H9 (cell line): ENCODE measurements around the gene CD244. TPM values are rescaled to one million over a fixed set of nuclear protein-coding genes. Genes with fewer than 3 reads are reported as not detected.
A peak's percentile ranks its signal among the peaks of the same experiment; 100 is the strongest.

Source experiments
- DNase-seq: peaks from one replicate; pipeline ENCODE4 v3.0.0-alpha.2; 2017
- H2AFZ ChIP-seq: one replicate; pipeline ENCODE4 v1.6.1; 2013; ENCODE audit warnings: mild to moderate bottlenecking, low read length, control low read depth, moderate library complexity
- H2AK5ac ChIP-seq: 2 replicates; pipeline ENCODE4 v1.6.1; 2013; ENCODE audit warnings: low read length, control low read depth, mixed read lengths; ENCODE audit not compliant: insufficient read length
- H2BK120ac ChIP-seq: one replicate; pipeline ENCODE4 v1.6.1; 2013; ENCODE audit warnings: low read depth, mild to moderate bottlenecking, low read length, control low read depth, inconsistent platforms; ENCODE audit not compliant: poor library complexity, severe bottlenecking
- H2BK12ac ChIP-seq: 2 replicates; pipeline ENCODE4 v1.6.1; 2013; ENCODE audit warnings: low read length, control low read depth, mixed read lengths, low read depth; ENCODE audit not compliant: insufficient read length
- H2BK15ac ChIP-seq: 2 replicates; pipeline ENCODE4 v1.6.1; 2013; ENCODE audit warnings: low read depth, low read length, control low read depth
- H2BK20ac ChIP-seq: one replicate; pipeline ENCODE4 v1.6.1; 2013; ENCODE audit warnings: low read depth, mild to moderate bottlenecking, low read length, control low read depth, inconsistent platforms; ENCODE audit not compliant: poor library complexity, severe bottlenecking
- H2BK5ac ChIP-seq: 2 replicates; pipeline ENCODE4 v1.6.1; 2013; ENCODE audit warnings: low read length, control low read depth, mixed read lengths; ENCODE audit not compliant: insufficient read length
- H3K14ac ChIP-seq: 2 replicates; pipeline ENCODE4 v1.6.1; 2013; ENCODE audit warnings: low read length, control low read depth; ENCODE audit not compliant: insufficient read depth
- H3K18ac ChIP-seq: 2 replicates; pipeline ENCODE4 v1.6.1; 2013; ENCODE audit warnings: low read depth, mild to moderate bottlenecking, mixed read lengths, low read length, control low read depth; ENCODE audit not compliant: insufficient read length
- H3K23ac ChIP-seq: 2 replicates; pipeline ENCODE4 v1.6.1; 2013; ENCODE audit warnings: low read length, control low read depth, mixed read lengths, low read depth; ENCODE audit not compliant: insufficient read length
- H3K23me2 ChIP-seq: 2 replicates; pipeline ENCODE4 v1.6.1; 2013; ENCODE audit warnings: low read depth, mild to moderate bottlenecking, mixed read lengths, low read length, control low read depth; ENCODE audit not compliant: insufficient read length, poor library complexity, severe bottlenecking
- H3K27ac ChIP-seq: 2 replicates; pipeline ENCODE4 v1.5.1; 2013; ENCODE audit warnings: low read length, control low read depth, mixed read lengths, low read depth; ENCODE audit not compliant: insufficient read length
- H3K27me3 ChIP-seq: 2 replicates; pipeline ENCODE4 v1.6.1; 2013; ENCODE audit warnings: low read length, control low read depth, inconsistent platforms; ENCODE audit not compliant: insufficient read depth
- H3K4ac ChIP-seq: 2 replicates; pipeline ENCODE4 v1.6.1; 2013; ENCODE audit warnings: low read depth, mild to moderate bottlenecking, control low read depth, inconsistent platforms, low read length, moderate library complexity
- H3K4me1 ChIP-seq: 2 replicates; pipeline ENCODE4 v1.6.1; 2013; ENCODE audit warnings: low read length, control low read depth, inconsistent platforms; ENCODE audit not compliant: insufficient read depth
- H3K4me2 ChIP-seq: 2 replicates; pipeline ENCODE4 v1.6.1; 2013; ENCODE audit warnings: low read length, control low read depth, mixed read lengths; ENCODE audit not compliant: insufficient read length, insufficient read depth
- H3K56ac ChIP-seq: 2 replicates; pipeline ENCODE4 v1.6.1; 2013; ENCODE audit warnings: low read depth, mild to moderate bottlenecking, mixed read lengths, low read length, control low read depth; ENCODE audit not compliant: insufficient read length
- H3K79me1 ChIP-seq: 2 replicates; pipeline ENCODE4 v1.6.1; 2013; ENCODE audit warnings: low read depth, mild to moderate bottlenecking, moderate library complexity, low read length, control low read depth, inconsistent platforms; ENCODE audit not compliant: insufficient read depth, poor library complexity, severe bottlenecking
- H3K79me2 ChIP-seq: 2 replicates; pipeline ENCODE4 v1.6.1; 2013; ENCODE audit warnings: low read length, control low read depth, inconsistent platforms; ENCODE audit not compliant: insufficient read depth
- H3K9ac ChIP-seq: 2 replicates; pipeline ENCODE4 v1.6.1; 2013; ENCODE audit warnings: low read length, control low read depth, mixed read lengths; ENCODE audit not compliant: insufficient read length; ENCODE audit errors: extremely low read depth
- H3K9me3 ChIP-seq: one replicate; pipeline ENCODE4 v1.6.1; 2013; ENCODE audit warnings: low read depth, low read length, inconsistent platforms; ENCODE audit not compliant: control insufficient read depth
- H3T11ph ChIP-seq: one replicate; pipeline ENCODE4 v1.6.1; 2013; ENCODE audit warnings: mild to moderate bottlenecking, low read length, control low read depth, inconsistent platforms
- H4K20me1 ChIP-seq: one replicate; pipeline ENCODE4 v1.6.1; 2013; ENCODE audit not compliant: control insufficient read depth, insufficient read length, insufficient read depth
- H4K5ac ChIP-seq: 2 replicates; pipeline ENCODE4 v1.6.1; 2013; ENCODE audit warnings: low read depth, mild to moderate bottlenecking, mixed read lengths, low read length, control low read depth; ENCODE audit not compliant: insufficient read length
- H4K8ac ChIP-seq: replicated peaks from 2 replicates; pipeline ENCODE4 v1.6.1; 2013; ENCODE audit warnings: low read length, control low read depth, mixed read lengths, low read depth; ENCODE audit not compliant: insufficient read length
- H4K91ac ChIP-seq: 2 replicates; pipeline ENCODE4 v1.6.1; 2013; ENCODE audit warnings: low read depth, mild to moderate bottlenecking, moderate library complexity, mixed read lengths, low read length, control low read depth; ENCODE audit not compliant: insufficient read length
- H3K27ac Mint-ChIP-seq, 3 experiments: 2 replicates in 2 of 3; 3 replicates in 1 of 3; pipeline ENCODE4 v1.8.0; 2020 to 2021; ENCODE audit warnings: mixed read lengths in 3 of 3, mild to moderate bottlenecking in 1 of 3, moderate library complexity in 1 of 3
- H3K27me3 Mint-ChIP-seq: 2 replicates; pipeline ENCODE4 v1.8.0; 2021; ENCODE audit warnings: low read depth, mild to moderate bottlenecking, moderate library complexity, mixed read lengths
- H3K36me3 Mint-ChIP-seq, 3 experiments: 2 replicates in 2 of 3; 3 replicates in 1 of 3; pipeline ENCODE4 v1.8.0; 2020 to 2021; ENCODE audit warnings: low read depth in 3 of 3, mixed read lengths in 3 of 3; ENCODE audit not compliant: insufficient read depth in 1 of 3
- H3K4me1 Mint-ChIP-seq, 2 experiments: 2 replicates each; pipeline ENCODE4 v1.8.0; 2020; ENCODE audit warnings: mixed read lengths in 2 of 2
- H3K4me3 Mint-ChIP-seq, 2 experiments: 2 replicates in 1 of 2; 3 replicates in 1 of 2; pipeline ENCODE4 v1.8.0; 2020 to 2021; ENCODE audit warnings: mild to moderate bottlenecking in 2 of 2, mixed read lengths in 2 of 2, moderate library complexity in 1 of 2
- H3K9me3 Mint-ChIP-seq, 2 experiments: 2 replicates in 1 of 2; 3 replicates in 1 of 2; pipeline ENCODE4 v1.8.0; 2020; ENCODE audit warnings: mild to moderate bottlenecking in 2 of 2, mixed read lengths in 2 of 2, moderate library complexity in 1 of 2
- WGBS: extraction: QIAGEN DNeasy Blood & Tissue Kit; methylation state at CpG from one replicate; pipeline ENCODE4 v1.1.7; 2013; ENCODE audit warnings: missing lambda C conversion rate, low lambda C conversion rate, mixed read lengths; ENCODE audit not compliant: insufficient read length; ENCODE audit errors: extremely low coverage; 5-methylcytosine and 5-hydroxymethylcytosine counted together
- long read RNA-seq: library from polyadenylated mRNA; unstranded; transcript quantifications from one replicate; pipeline ENCODE4 v2.0.0, GENCODE V29; 2020
- total RNA-seq: library from RNA; stranded (reverse); gene quantifications from 2 replicates; pipeline ENCODE4 v1.2.1, GENCODE V29; 2021
- TF ChIP-seq, protein P1 (sequence below): fragments of 200-600 bp; sonication (generic); conservative IDR thresholded peaks from 3 replicates; pipeline ENCODE4 v1.8.0; 2021; ENCODE audit warnings: antibody characterized with exemption, mild to moderate bottlenecking

The CD244 gene
- total RNA-seq = not detected in 2 replicates
- long read RNA-seq = 0 reads

- no peaks in the 10 kb centered on the region for H4K20me1 ChIP-seq
- Mint-ChIP-seq H3K36me3 (no peaks in the 10 kb centered on the region), H3K4me3 (no peak within 1 kb of the TSS), H3K4me1 (0 out of 4 replicates have a peak, but pooled peaks cover 0 to 3% of the 10 kb centered on the region in 2 experiments), H3K27me3 (peaks cover 1% of the 10 kb centered on the region; the same call in 1 of the 2 replicates), H3K27ac (no peak within 1 kb of the TSS), H3K9me3 (no peaks in the 10 kb centered on the region)
- H3K9ac ChIP-seq = no peak within 1 kb of the TSS
- no peaks in the 10 kb centered on the region for H3K9me3 ChIP-seq
- H4K5ac ChIP-seq = no peak within 1 kb of the TSS
- H2BK15ac ChIP-seq = no peak within 1 kb of the TSS
- no peak within 1 kb of the TSS for H3T11ph ChIP-seq
- no peak within 1 kb of the TSS for H2BK120ac ChIP-seq
- H3K18ac ChIP-seq = no peak within 1 kb of the TSS
- H2AFZ ChIP-seq = no peak within 1 kb of the TSS
- no peak within 1 kb of the TSS for H4K91ac ChIP-seq
- H3K4me1 ChIP-seq = no peaks in the 10 kb centered on the region
- TF ChIP-seq, protein P1, sequence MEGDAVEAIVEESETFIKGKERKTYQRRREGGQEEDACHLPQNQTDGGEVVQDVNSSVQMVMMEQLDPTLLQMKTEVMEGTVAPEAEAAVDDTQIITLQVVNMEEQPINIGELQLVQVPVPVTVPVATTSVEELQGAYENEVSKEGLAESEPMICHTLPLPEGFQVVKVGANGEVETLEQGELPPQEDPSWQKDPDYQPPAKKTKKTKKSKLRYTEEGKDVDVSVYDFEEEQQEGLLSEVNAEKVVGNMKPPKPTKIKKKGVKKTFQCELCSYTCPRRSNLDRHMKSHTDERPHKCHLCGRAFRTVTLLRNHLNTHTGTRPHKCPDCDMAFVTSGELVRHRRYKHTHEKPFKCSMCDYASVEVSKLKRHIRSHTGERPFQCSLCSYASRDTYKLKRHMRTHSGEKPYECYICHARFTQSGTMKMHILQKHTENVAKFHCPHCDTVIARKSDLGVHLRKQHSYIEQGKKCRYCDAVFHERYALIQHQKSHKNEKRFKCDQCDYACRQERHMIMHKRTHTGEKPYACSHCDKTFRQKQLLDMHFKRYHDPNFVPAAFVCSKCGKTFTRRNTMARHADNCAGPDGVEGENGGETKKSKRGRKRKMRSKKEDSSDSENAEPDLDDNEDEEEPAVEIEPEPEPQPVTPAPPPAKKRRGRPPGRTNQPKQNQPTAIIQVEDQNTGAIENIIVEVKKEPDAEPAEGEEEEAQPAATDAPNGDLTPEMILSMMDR = no peak
- H3K79me1 ChIP-seq = no peaks in the 10 kb centered on the region
- H3K23me2 ChIP-seq = no peaks in the 10 kb centered on the region
- no peak within 1 kb of the TSS for H2BK12ac ChIP-seq
- no peak within 1 kb of the TSS; the same call in 1 of the 2 replicates for H3K14ac ChIP-seq
- DNase-seq = peak; percentile 43
- H3K4ac ChIP-seq = no peak within 1 kb of the TSS
- no peak within 1 kb of the TSS for H3K27ac ChIP-seq
- H2BK20ac ChIP-seq = no peak within 1 kb of the TSS
- H3K27me3 ChIP-seq = no peaks in the 10 kb centered on the region
- H3K23ac ChIP-seq = no peak within 1 kb of the TSS
- H3K79me2 ChIP-seq = no peaks in the 10 kb centered on the region
- no peak within 1 kb of the TSS for H2AK5ac ChIP-seq
- H3K4me2 ChIP-seq = no peak within 1 kb of the TSS
- H4K8ac ChIP-seq = no peak within 1 kb of the TSS
- WGBS = no CpG with 5 or more reads among the region's 12 CpGs
- no peak within 1 kb of the TSS for H2BK5ac ChIP-seq
- H3K56ac ChIP-seq = no peak within 1 kb of the TSS
These were observed at the start of gene CD244 for GRCh38 chr1:160862203-160863060. TSS of gene CD244 (minus strand) at chr1:160862887. CDS start at chr1:160862677, 210 bp downstream.
